Renal cortex interstitium (tissue), 11 donors: ENCODE measurements around the gene GAB2. TPM values are rescaled to one million over a fixed set of nuclear protein-coding genes. Genes with fewer than 3 reads are reported as not detected.
"Not testable (repeated sequence)": the region's sequence is repeated elsewhere in the genome, so short reads cannot be mapped to it uniquely, and the experiment has no call there.

Experiments
- DNase-seq, 11 donors: peaks; one replicate each; pipeline ENCODE4 v3.0.0-alpha.2; 2013; ENCODE audit warnings: low read depth in 9 of 11, low spot score in 4 of 11; ENCODE audit errors: extremely low read depth in 1 of 11
- polyA plus RNA-seq, 3 donors: library from polyadenylated mRNA; unstranded; fragments of 120-200 nt; gene quantifications; one replicate each; pipeline ENCODE4 v1.2.1, GENCODE V29; 2013; ENCODE audit not compliant: insufficient read length in 3 of 3

The GAB2 gene
- polyA plus RNA-seq, 3 donors: 16.3 to 18.9 (median 18.8) TPM

DNA sequence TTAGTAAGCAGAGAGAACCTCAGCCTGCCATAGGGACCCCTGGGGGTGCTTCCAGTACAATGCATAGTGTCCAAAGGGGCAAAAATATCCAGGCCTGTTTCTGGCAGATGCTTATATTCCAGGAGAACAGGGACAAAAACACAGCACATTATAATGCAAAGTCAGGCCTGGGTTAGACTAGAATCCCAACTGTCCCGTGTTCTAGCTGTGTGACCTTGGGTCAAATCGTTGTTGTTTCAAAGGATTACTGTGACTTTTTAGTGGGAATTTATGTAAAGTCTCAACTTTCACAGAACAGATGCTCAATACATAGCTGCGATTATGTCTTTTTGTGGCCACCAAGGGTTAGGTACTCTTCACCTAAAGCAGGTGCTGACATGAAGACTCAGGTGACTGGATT is 142.9 kb downstream of the GAB2 start:
- no peak for DNase-seq

DNA sequence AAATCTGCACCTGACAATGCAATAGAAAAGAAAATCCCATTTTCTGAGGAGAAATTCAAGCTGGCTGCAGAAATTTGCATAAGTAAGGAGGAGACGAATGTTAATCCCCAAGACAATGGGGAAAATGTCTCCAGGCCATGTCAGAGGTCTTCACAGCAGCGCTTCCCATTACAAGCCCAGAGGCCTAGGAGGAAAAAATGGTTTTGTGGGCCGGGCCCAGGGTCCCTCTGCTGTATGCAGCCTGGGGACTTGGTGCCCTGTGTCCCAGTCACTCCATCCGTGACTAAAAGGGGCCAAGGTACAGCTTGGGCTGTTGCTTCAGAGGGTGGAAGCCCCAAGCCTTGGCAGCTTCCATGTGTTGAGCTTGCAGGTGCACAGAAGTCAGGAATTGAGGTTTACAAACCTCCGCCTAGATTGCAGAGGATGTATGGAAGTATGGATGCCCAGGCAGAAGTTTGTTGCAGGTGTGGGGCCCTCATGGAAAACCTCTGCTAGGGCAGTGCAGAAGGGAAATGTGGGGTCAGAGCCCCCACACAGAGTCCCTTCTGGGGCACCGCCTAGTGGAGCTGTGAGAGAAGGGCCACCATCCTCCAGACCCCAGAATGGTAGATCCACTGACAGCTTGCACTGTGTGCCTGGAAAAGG is 144.9 kb downstream of the GAB2 start:
- DNase-seq: not testable (repeated sequence)

DNA sequence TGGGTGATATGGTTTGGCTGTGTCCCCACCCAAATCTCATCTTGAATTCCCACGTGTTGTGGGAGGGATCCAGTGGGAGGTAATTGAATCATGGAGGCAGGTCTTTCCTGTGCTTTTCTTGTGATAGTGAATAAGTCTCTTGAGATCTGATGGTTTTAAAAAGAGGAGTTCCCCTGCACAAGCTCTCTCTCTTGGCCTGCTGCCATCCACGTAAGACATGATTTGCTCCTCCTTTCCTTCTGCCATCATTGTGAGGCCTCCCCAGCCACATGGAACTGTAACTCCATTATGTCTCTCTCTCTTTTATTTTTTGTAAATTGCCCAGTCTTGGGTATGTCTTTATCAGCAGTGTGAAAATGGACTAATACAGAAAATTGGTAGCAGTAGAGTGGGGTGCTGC is 145.8 kb downstream of the GAB2 start:
- not testable (repeated sequence) for DNase-seq

DNA sequence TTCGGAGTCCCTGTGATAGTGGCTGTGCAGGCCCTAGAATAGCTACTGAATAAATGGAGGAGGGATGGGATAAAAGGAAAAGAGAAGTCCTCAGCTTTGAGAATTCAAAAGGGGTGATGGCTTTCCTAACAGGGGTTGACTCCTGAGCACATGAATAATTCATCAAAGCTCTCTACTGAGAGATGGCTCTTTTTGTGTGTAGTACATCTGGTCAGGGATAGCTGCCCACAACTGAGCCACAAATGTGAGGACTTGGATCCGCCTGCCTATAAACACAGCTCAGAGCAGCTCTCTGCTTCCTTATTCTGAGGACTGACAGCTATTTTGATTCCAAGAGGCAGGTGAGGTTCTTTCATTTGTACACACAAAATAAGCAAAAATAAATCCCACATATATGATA is 146.6 kb downstream of the GAB2 start:
- DNase-seq: no peak

DNA sequence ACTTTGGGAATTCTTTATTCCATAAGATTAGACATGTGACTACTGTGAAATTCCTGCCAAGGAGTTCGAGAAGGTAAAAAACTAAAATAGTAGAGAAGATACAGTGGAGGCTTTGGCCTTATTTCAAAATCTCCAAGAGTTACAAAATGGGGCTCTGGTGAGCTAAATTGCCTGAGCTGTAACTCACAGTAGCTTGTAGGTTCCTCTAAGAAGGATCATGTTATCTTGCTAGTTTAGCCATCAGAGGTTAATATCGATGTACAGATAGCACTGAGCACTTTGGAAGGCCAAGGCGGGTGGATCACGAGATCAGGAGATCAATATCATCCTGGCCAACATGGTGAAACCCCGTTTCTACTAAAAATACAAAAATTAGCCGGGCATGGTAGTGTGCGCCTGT is 147.8 kb downstream of the GAB2 start:
- no peak for DNase-seq

DNA sequence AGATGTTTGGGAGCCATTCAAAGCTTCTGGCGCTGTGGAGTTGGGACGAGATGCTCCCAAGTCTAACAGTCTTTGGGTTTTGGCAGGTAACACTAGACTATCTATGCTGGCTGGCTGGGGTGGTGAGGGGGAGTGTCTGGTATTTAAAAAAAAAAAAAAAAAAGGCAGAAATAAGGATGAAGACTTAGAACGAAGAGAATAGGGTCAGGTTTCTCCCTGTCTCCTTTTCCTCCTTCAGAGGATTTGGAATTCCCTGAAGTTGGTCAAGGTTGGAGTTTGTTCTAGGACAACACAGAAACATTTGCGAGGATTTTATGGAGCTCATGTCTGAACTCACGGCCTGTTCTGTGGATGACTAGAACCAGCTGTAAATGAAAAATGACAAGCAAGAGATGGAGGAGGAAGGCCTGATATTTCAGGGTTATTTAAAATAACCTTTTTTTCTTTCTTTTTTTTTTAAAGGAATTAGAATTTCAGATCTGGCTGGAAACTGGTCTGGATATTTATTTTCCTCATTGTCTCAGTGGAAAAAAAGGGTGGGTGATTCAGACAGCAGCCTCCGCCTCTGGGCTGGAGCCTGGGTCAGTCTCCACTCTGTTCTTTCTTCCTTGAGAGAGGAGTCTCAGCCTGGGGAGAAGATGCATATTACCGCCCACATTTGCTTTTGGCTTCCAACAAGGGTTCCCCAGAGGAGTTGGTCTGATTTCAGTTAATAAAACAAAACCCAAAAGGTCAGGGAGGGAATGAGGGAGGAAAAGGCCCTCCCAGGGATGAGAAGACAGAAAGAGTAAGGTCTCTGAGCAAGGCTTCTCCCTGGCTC is 148.8 kb downstream of the GAB2 start:
- DNase-seq: peak in 3 of 11 donors; percentile 24 to 38 (median 31)

DNA sequence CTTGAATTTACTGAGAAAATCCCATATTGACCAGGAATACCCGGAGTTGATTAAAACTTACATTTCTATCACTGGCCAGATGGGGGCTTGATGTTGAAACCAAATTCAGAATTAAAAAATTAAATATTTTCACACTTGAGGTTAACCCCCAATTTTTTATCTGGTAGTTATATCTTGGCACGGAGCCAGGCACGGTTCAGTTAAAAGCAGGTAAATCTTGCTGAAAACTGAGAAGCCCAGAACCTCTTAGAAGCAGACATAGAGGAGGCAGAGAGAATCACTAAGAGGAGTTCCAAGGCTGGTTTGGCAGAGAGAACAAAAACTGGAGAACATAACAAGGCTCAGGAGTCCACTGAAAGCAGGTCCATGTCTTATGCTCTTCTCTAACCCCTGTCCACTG is 151.2 kb downstream of the GAB2 start:
- DNase-seq: no peak

DNA sequence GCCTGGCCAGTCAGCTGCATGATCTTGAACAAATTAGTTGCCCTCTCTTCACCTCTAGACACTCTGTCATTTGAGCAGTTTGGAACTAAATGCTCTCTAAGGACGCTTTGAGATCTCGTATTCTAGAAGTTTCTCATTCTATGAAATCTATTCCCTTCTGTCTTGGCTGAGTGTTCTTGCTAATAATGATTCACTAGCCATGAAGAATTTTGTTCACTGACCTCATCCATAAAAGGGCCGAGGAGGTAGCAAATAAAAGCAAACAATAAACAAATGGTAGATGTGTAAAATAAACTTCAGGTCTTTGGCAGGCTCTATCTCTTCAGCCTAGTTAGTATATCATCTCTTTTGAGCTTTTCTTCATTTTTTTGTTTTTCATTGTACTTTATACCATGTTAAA is 152.3 kb downstream of the GAB2 start:
- DNase-seq: no peak

DNA sequence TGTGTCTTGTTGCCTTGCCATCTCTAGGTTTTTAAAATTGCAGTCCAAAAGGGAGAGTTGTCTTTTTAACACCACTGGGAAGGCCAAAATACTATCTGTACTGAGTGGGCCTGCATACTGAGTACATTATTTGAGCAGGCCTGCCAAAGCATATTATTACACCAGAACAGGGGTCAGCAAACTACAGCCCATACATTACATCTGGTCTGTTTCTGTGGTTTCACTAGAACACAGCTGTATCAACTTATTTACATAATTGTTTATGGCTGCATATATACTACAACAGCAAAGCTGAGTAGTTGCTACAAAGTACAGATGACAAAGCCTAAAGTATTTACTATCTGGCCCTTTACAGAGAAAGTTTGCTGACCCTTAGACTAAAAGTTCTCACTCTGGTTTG is 154.9 kb downstream of the GAB2 start:
- peak in 4 of 11 donors; percentile 31 to 71 (median 54) for DNase-seq

DNA sequence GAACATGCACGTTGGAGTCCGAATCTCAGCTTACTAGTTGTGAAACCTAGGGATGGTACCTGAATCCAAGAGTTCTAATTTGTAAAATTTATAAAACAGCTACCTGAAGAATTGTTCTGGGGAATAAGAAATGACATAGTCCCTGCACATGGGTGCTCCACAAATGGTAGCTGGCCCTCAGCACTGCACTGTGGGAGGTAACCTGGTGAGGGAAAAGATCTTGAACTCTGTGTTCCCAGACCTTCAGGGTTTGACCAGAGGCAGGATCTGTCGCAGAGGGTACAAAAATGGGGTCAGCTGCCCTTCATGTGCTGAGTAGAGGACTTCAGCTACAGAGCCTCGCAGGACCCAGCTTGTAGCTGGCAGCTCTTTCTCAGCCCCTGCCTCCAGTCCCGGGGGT is 155.4 kb downstream of the GAB2 start:
- DNase-seq: no peak

DNA sequence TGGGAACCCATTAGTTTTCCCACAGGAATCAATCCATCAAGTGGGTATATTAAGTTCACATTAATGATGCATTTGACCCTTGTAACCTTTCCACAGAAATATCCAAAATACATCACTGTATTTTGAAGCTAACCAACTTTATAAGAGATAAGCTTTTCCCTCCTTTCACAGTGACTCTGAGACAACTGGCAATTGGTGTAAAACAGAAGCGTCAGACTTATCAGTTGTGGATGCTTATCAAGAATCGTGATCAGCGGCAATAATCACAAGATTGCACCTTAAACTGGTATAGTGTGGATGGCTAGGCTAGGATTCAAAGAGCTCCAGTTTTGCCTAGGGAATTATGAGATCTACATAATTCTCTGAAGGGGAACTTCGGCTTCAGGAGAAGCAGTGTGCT is 155.8 kb downstream of the GAB2 start:
- DNase-seq: no peak

DNA sequence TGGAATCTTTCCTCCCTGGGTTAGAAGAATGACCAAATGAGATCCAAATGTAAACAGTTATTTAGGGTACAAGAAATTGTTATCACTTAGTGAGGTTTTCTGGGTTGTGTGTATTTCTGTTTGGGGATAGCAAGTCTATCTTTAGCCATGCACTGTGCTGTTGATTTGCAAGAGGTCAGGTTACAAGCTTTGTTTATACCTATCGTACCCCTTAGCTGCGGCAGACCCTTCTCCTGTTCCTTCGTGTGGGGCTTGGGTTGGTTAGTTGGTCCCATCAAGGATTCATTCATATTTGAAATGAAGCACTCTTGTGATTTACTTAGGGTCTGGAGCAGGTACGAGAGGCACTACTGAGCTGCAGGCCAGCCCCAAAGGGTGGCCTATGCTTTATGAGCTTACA is 156.3 kb downstream of the GAB2 start:
- no peak for DNase-seq

DNA sequence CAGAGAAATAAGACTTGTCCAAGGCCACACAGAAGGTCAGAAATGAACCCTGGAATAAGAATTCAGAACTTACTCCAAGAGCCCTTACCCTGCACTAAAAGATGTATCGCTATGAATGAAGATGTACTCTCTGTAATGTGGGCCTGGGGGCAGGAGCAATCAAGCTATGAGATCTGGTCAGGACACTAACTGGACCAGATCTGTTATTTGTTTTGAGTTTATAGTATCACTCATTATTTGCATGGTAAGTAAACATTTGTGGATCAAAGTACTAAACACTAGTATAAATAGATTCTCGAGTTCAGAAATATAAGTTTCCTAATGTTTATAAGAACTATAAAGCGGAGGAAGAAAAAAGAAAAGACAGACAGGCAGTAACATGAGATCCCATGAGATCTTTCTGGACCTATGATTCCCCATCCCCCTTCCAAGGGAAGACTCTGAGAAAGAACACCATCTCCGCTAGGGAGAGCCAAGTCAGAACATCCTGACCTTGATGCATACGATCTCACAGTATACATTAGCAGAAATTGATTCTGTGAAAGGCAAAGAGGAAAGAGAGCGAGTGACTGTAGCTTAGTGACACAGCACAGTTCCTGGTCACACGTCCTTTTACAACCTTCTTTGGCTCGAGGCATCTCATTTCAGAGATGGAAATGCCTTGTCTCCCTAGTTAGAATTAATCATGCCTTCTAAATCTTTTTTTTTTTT is 157.7 kb downstream of the GAB2 start:
- no peak for DNase-seq

DNA sequence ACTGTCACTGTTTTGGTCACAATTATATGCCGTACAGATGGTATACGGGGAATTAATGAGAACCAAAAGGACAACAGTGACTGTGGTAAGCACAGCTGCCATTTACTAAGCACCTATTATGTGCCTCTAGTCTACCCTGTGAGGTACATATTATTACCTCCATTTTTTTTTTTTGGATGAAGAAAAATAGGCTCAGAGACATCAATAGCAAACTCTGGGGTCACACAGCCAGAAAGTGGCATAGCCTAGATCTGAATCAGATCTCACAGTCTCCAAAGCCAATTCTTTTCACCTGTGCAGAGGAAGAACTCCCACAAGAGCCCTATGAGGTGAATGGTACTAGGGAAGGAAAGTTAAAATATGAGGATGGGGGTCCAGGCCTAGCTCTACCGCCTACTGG is 160.0 kb downstream of the GAB2 start:
- DNase-seq: no peak

DNA sequence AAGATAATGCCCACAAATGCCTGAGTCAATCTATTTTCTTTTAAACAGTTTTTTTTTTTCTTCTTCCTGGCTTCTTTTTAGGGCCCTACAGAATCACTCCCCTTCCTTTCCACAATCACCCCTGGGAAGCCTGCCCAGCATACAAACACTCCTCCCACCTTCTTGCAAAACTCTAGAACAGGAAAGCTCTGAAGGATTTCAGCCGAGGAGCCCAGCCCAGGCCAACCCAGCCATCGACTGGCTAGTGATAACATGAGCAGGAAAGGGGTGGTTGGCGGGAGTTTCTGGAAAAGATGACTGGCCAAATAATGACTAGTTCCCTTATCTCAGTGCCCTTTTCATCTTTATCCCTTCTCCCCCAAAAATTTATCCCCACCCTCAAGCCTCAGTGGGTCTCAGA is 160.7 kb downstream of the GAB2 start:
- no peak for DNase-seq

DNA sequence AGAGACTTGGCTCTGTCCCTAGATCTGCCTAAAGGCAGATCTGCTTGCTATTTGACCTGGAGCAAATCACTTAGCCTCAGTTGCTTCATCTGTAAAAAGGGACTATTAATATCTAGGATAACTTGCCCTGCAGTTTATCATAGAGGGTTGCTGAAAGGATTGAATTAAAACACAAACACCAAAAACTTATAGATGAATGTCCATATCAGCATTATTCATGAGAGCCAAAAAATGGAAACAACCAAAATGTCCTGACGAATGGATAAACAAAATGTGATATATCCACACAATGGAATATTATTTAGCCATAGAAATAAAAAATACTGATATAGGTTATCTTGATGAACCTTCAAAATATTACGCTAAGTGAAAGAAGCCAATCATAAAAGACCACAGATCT is 161.7 kb downstream of the GAB2 start:
- DNase-seq: no peak

DNA sequence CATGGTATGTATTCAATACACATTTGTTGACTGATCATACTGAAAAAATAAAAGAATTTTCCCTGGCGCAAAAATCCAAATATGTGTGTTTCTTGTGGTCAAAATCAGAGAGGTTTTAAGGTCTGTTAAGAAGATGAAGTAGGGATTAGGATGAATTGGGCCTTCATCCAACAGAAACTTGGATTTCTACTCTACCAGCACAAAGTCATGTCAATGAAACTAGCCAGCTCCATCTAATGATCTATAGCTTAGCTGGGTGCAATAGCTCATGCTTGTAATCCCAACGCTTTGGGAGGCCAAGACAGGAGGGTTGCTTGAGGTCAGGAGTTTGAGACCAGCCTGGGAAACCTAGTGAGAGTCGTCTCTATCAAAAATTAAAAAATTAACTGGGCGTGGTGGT is 163.4 kb downstream of the GAB2 start:
- no peak for DNase-seq

DNA sequence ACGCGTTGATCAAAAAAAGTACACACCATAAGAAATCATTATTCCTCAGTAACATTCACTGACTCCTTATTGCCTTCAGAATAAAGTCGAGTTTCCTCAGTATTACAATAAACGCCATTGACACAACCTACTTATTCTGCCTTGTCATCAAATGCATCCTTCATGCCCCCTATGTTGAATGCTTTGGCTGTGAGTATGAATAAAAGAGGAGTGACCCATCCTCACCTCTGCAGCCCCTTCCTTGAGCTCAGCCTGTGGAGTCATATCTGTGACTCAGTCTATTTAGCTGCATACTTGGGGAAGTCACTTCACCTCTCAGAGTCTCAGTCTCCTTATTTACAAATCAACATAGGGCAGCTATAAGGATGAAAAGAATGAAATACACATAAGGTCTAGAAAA is 163.8 kb downstream of the GAB2 start:
- no peak for DNase-seq

DNA sequence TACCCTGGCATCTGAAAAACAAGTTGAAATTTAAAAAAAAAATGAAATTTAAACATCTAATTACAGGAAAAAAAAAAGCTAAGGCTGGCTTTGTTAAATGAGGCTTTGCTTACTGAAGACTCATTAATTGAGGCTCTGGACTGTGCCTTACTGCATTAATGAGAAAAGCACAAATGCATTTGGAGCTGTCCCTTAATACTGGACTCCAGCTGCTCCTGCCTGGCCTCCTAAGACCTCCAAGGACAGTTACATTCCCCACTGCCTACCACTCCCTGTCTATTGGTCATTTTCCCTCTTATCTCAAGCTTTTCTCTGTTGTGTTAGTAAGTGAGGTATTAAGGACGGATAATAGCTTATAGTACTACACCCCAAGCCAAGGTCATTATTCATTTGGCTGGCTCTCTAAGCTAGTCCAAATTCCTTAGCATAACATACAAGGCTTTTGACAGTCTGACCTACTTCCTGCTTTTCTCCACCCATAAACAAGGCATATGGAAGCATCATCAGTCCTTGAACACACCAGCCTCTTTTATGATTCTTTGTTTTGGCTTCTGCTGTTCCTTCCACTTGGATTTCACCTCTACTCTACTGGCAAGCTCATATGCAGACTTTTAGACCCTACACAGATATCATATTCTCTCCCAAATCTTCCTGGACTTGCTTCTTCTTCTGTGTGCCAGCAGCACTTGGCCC is 166.4 kb downstream of the GAB2 start:
- DNase-seq: no peak

DNA sequence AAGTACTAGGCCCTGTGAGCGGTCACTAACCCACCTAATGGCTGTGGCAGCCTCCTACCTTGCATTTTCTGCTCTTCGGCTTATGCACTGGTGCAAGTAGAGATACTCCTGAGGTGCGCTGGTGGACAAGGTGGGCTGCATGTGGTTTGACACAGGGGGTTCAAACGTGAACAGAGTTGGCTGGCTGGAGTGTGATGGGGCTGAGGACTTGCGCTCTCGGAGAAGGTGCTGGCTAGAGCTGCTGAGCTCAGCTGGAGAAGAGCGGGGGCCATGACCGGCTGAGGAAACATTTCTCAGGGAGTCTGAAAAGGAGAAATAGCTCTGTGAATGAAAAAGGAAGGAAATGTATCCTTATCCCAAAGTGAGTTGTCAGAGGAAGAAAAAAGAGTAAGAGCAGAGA is 167.5 kb downstream of the GAB2 start:
- no peak for DNase-seq
